UCSD-AML1 (cell line): ENCODE measurements around the gene PLEKHG2.
A peak's percentile ranks its signal among the peaks of the same experiment; 100 is the strongest.

Experiments used
- DNase-seq: peaks from one replicate; lab custom pipeline; 2025; ENCODE audit not compliant: unreplicated experiment; lab: John Stamatoyannopoulos, UW

PLEKHG2 gene

GRCh38 chr19:39405958-39406655 is 6.4 kb upstream of the PLEKHG2 start:
- DNase-seq = no peak

DNA sequence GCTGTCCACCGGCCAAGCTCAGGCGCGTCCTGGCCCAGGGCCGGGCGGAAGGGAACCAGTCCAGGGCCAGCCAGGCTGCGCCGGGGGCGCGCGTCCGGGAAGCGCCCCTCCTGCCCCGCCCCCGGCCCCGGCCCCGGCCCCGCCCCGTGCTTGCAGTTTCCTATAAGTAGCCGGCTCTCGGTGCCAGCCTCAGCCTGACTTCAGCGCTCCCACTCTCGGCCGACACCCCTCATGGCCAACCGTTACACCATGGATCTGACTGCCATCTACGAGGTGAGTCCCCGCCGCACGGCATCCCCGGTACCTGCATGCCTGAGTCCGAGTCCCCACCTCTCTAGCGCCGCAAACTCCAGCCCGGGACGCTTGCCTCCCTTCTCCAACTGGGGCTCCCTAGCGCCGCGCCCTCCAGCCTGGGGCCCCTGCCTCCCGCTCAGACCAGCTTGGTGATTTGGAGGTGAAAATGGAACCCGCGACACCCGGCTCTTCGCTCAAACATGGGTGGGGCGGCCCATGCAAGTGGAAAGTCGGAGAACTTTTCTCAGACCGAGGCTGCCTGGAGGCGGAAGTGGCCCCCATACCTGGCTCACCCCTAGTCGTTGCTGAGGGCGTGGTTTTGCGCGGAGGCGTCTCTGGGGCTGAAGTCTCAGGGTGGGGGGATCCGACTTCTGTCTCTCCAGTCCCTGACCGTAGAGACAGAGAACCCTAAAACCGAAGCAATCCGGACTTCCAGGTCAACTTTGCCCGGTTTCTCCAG is 5.6 kb upstream of the PLEKHG2 start, which contains the start of gene ZFP36:
ZFP36 (plus strand) TSS at position 192 of the 754 bp plus-strand sequence; CDS start at position 250, 58 bp downstream.
- peak; percentile 86 for DNase-seq

DNA sequence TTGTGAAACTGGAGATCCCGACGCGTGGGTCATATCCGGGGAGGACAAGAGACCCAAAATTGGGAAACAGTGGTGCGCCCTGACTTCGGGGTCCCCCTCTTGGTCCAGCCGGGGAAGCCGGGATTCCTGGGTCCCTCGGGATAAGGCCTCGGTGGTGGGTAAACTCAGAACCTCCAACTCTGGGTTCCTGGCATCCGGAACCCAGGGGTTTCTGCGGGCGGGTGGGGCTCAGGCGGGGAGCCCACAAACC is 5.1 kb upstream of the PLEKHG2 start:
- no peak for DNase-seq

DNA sequence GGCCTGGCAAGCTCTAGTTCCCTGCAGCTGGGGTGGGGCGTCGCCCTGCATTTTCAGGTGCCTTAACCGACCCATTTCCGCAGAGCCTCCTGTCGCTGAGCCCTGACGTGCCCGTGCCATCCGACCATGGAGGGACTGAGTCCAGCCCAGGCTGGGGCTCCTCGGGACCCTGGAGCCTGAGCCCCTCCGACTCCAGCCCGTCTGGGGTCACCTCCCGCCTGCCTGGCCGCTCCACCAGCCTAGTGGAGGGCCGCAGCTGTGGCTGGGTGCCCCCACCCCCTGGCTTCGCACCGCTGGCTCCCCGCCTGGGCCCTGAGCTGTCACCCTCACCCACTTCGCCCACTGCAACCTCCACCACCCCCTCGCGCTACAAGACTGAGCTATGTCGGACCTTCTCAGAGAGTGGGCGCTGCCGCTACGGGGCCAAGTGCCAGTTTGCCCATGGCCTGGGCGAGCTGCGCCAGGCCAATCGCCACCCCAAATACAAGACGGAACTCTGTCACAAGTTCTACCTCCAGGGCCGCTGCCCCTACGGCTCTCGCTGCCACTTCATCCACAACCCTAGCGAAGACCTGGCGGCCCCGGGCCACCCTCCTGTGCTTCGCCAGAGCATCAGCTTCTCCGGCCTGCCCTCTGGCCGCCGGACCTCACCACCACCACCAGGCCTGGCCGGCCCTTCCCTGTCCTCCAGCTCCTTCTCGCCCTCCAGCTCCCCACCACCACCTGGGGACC is 4.6 kb upstream of the PLEKHG2 start:
- DNase-seq = peak; percentile 52

DNA sequence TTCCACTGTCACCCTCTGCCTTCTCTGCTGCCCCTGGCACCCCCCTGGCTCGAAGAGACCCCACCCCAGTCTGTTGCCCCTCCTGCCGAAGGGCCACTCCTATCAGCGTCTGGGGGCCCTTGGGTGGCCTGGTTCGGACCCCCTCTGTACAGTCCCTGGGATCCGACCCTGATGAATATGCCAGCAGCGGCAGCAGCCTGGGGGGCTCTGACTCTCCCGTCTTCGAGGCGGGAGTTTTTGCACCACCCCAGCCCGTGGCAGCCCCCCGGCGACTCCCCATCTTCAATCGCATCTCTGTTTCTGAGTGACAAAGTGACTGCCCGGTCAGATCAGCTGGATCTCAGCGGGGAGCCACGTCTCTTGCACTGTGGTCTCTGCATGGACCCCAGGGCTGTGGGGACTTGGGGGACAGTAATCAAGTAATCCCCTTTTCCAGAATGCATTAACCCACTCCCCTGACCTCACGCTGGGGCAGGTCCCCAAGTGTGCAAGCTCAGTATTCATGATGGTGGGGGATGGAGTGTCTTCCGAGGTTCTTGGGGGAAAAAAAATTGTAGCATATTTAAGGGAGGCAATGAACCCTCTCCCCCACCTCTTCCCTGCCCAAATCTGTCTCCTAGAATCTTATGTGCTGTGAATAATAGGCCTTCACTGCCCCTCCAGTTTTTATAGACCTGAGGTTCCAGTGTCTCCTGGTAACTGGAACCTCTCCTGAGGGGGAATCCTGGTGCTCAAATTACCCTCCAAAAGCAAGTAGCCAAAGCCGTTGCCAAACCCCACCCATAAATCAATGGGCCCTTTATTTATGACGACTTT is 3.9 kb upstream of the PLEKHG2 start:
- DNase-seq = peak; percentile 31

GRCh38 chr19:39409208-39410016 is 3.1 kb upstream of the PLEKHG2 start:
- DNase-seq = peak; percentile 78

GRCh38 chr19:39410017-39410830 is 2.2 kb upstream of the PLEKHG2 start:
- DNase-seq = peak; percentile 78

DNA sequence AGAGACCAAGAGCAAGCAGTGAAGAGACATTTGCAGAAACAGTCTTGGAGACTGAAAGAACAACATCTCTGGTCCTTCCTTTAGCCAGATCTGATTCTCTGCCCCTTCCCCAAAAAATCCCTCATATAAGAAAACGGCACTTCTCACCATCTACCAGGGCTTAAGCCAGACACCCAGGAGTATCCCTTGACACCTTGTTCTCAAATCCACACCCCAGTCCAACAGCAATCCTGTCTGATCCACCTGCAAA is 1.7 kb upstream of the PLEKHG2 start:
- no peak for DNase-seq

GRCh38 chr19:39411081-39411831 is 1.2 kb upstream of the PLEKHG2 start:
- DNase-seq = peak; percentile 48

GRCh38 chr19:39411832-39412099 is 703 bp upstream of the PLEKHG2 start:
- peak; percentile 91 for DNase-seq

DNA sequence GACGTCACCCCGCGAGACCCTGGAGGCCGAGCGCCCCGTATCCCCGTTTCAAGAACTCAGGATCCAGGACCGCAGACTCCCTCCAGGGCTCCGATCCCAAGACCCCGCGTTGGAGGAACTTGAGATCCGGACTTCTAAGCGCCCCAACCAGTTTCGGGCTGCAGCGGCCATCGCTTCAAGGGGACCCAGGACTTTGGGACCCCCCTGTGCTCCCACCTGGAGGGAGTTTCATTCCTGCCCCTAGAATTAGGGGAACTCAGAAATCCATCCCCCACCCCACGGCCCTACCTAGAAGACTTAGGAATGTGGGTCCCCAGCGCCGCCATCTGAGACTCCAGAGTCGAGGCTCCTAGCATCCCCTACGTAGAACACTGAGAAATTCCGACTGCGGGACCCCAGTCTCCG is 400 bp downstream of the PLEKHG2 start:
- DNase-seq = no peak

DNA sequence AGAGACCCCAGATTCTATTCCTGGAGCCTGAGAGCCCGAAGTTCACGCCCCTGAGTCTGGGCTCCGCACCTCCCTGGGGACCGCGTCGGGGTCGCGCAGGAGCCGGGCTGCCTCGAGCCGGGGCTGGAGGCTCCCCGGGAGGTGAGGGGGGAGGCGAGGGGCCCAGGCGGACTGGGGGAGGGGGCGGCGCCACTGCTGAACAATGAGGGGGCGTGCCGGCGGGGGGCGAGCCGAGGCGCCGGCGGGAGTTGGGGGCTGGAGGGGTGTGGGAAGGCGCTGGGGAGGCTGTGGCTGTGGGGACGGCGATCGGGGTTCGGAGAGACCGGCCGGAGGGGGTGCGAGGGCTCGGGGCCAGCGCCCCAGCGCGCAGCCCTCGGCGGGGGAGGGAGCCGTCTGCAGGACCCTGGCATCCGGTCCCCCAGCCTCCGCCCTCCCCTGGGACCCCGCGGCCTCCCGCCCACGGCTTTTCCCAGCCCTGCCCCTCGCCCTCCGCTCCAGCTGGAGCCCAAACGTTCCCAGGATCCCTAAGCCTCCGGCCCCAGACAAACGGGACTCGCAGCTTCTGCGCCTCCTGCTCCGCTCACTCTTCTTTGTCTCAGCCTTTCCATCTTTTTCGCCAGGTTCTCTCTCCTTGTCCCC is 922 bp downstream of the PLEKHG2 start:
- peak; percentile 60 for DNase-seq

- DNase-seq = peak; percentile 42
Observed at GRCh38 chr19:39413911-39414608, 1.6 kb downstream of the PLEKHG2 start.

GRCh38 chr19:39415111-39416046 is 2.9 kb downstream of the PLEKHG2 start:
- DNase-seq = no peak

- no peak for DNase-seq
Observed at GRCh38 chr19:39416152-39417120, 4.0 kb downstream of the PLEKHG2 start.
